SW480 (cell line): ENCODE data around the gene VWA3A.
"Not testable (repeated sequence)": the region's sequence is repeated elsewhere in the genome, so short reads cannot be mapped to it uniquely, and the experiment has no call there.

Source experiments
- DNase-seq: peaks from one replicate; pipeline ENCODE4 v3.0.0-alpha.2; 2016; ENCODE audit warnings: low spot score

Gene VWA3A

GRCh38 chr16:22092143-22092933 lies at the start of gene VWA3A:
Gene VWA3A (plus strand): TSS chr16:22092541. CDS start chr16:22092638, 97 bp downstream.
- DNase-seq, result no peak

DNA sequence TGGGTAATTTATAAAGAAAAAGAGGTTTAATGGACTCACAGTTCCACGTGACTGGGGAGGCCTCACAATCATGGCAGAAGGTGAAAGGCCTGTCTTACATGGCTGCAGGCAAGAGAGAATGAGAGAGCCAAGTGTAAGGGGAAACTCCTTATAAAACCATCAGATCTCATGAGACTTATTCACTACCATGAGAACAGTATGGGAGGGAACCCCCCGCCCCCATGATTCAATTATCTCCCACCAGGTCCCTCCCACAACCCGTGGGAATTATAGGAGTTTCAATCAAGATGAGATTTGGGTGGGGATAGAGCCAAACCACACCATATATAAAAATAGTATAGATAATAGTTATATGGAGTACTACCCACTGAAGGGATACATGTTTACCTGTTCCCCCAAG lies 48.5 kb upstream of the VWA3A start:
- DNase-seq, result not testable (repeated sequence)

DNA sequence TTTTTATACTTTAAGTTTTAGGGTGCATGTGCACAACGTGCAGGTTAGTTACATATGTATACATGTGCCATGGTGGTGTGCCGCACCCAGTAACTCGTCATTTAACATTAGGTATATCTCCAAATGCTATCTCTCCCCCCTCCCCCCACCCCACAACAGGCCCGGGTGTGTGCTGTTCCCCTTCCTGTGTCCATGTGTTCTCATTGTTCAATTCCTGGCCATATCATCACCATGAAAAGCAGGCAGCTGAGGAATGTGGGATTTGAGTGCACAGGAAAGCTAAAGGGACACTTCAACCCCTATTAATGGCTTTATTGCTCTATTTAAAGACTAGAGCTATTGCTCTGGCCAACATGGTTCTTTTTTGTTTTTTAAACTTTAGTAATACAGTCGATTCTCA lies 46.5 kb upstream of the VWA3A start:
- DNase-seq, result not testable (repeated sequence)

DNA sequence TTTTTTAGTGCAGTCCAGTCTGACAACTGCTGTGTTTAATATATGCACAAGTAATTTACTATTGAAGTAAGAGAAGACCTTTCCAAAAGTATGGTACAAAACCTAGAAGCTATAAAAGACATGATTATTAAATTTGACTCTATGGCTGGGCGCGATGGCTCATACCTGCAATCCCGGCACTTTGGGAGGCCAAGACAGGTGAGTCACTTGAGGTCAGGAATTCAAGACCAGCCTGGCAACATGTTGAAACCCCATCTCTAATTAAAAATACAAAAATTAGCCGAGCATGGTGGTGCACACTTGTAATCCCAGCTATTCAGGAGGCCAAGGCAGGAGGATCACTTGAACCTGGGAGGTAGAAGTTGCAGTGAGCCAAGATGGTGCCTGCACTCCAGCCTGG lies 41.4 kb upstream of the VWA3A start:
- DNase-seq, result no peak

- no peak for DNase-seq
These were observed 39.4 kb upstream of the VWA3A start for GRCh38 chr16:22052980-22053379.

GRCh38 chr16:22053921-22054341 lies 38.4 kb upstream of the VWA3A start:
- DNase-seq, result no peak

GRCh38 chr16:22054847-22055590 lies 37.3 kb upstream of the VWA3A start:
- DNase-seq, result no peak

GRCh38 chr16:22055881-22056280 lies 36.5 kb upstream of the VWA3A start:
- DNase-seq, result no peak

DNA sequence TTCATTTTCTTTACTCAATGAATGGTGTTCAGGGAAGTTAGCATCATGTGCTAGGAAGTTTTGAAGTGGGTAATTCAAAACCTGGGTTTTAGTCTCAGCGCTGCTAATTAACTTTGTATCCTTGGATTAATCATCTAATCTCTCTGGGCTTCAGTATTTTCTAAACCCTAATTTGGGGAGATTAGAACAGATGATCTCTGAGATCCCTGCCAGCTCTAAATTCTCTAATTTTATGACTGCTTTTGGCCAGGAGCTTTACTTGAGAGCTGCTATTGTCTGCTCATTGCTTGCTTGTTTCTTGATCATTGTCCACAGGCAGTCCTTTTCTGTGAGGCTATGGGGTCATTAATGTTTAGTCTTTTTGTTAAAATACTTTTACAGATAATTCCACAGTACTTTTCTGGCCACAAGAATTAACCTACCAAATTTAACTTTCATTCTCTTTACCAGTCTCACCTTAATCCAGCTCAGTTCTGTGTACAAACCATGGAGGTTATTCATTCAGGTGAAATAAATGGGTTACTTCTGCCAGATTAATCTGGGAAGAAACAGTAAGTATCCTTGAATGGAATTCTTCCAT lies 28.4 kb upstream of the VWA3A start:
- DNase-seq, result no peak

- DNase-seq, result no peak
These were observed 27.1 kb upstream of the VWA3A start for GRCh38 chr16:22065252-22065651.

DNA sequence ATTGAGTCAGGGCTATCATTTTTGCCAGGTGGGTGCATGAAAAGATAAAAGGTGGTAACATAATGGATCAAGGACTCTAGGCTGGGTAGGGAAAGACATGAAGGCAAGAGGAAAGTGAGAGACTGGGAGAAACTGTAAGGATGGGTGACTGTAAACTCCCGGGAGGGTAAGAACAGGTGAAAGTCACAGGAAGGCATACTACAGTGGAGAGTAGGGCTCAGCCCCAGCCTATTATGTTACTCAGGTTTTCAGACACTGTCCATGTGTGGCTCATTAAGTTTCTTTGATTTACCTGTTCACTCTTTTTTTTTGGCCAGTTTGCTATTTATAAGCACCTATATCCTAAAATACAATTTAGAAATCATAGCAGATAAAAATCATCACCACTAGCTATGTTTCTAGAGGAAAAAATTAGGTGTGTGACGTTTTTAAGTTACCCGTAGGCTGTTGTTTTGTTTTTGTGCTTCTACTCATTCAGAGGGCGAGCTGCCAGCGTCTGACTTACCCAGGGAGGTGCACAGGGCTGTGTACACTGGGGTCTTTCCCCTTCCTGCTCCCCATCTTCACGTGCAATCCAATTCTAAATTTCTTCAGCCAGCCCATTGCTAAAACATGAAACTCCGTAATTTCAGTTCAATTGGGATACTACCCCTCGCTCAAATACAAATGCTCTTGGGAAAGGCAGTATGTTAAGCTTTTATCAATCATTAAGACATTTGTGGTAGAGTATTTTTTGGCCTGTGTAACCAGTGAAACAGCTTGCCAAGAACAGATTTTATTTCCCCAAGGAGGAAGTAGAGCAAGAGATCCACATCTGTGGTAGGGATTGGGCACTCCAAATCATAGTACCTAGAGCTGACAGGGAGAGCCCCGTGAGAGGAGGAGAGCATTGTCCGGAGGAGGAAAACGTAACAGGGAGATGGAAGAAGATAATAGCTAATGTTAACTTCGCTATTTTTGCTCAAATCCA lies 21.7 kb upstream of the VWA3A start:
- DNase-seq, result no peak

GRCh38 chr16:22071331-22071910 lies 20.9 kb upstream of the VWA3A start:
- no peak for DNase-seq

DNA sequence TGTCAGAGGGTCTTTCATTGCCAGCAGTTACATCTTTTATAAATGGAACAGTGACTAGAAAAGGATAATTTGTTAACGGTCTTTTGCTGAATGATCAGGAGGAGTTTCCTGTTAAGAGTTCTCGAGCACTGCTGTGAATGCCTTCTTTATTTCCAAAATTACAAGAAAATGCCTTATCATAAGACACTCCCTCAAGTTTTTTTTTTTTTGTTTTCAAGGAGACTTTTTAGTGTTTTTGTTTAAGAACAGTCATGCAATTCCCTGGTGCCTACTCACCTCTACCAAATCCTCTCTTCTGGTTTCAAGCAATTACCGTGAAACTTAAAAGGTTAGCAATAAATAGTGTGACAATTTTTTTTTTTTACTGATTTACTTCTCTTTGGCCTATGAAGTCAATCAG lies 19.0 kb upstream of the VWA3A start:
- no peak for DNase-seq

DNA sequence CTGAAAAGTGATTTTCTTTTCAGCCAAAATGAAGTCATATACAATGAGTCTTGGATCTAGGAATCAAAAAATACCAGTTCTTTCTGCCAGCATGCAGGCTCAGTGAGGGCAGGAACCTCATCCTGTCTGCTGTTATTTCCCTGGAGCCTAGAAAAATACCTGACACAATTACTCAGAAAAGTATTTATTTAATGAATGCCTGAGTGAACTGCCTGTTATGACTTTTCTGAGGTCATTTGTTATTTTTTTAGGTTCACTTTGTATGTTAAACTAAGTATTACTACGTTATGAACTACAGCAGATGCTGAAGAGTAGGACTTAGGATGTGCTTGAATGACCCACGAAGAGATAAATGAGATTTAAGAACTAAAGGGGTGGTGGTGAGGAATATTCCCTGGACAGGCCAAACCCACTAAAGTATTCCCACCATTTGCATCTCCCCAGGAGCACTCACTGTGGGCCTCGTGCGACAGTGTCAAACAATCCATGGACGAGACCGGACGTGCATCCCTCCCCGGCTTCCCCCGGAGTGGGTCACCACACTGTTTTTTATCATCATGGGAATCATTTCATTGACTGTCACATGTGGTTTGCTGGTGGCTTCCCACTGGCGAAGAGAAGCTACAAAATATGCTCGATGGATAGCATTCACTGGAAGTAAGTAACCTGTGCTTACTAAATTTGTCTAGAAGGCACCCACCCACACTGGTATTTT lies 17.1 kb upstream of the VWA3A start:
- DNase-seq, result no peak

DNA sequence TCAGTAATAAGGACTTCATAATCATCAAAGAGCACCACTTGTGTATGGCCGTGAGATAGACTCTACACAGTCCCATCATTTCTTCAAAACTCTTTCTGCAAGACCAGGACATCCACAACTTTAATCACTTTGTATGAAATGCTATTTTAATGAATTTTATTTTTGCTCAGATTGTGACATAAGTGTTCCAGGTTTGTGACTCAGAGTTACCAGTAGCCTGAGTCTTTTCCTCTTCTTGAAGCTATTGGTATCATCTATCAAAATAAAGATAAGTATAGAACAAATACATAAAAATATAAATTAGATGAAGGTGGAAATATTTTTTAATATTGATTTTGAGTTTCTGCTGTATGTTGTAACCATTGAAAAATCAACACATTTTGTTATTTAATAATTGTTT lies 16.6 kb upstream of the VWA3A start:
- no peak for DNase-seq

GRCh38 chr16:22077700-22078313 lies 14.5 kb upstream of the VWA3A start:
- peak; percentile 39 for DNase-seq

- DNase-seq, result no peak
These were observed 13.7 kb upstream of the VWA3A start for GRCh38 chr16:22078656-22079055.

DNA sequence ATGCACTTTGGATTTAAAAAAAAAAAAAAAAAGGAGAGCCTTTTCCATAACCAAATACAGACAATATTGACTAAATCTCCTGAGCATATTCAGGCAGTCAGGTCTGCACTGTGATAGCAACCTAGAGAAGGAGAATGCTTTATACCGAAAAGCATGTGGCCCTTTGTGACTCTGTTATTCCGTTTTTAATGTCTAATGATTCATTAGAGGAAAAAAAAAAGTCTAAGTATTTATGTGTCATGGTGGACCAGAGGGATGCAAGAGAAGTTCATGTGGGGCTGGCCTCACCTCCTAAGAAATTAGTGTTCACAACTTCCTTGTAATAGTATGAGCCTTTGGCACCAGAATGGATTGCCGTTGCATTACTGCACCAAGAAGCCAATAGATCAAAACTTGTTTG lies 11.3 kb upstream of the VWA3A start:
- no peak for DNase-seq

GRCh38 chr16:22086440-22086839 lies 5.9 kb upstream of the VWA3A start:
- no peak for DNase-seq

DNA sequence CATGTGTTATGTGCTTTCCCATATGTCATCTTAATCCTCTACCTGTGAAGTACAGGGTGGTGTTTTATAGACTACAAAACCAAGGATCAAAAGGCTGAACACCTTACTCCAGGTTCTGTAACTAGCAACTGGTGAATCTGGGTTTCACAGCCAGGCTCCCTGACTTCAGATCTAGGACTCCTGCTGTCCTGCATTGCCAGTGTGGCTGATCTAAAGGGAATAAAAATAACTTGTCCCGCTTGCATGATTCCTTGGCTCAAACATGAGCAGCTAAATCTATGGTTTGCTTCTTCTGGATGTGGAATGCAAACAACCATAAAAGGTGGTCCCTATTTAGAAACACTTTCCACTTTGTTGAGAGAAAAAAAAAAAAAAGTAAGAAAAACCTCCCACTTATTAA lies 3.7 kb upstream of the VWA3A start:
- DNase-seq, result no peak
